MM.1S (cell line): ENCODE measurements around the gene TMEM135.
"Not testable (repeated sequence)": the region's sequence is repeated elsewhere in the genome, so short reads cannot be mapped to it uniquely, and the experiment has no call there.

ENCODE experiments used
- DNase-seq: peaks from one replicate; pipeline ENCODE4 v3.0.0-alpha.2; 2015
- H2AFZ ChIP-seq: fragments of 300-600 bp; sonication (generic); 2 replicates; pipeline ENCODE4 v1.6.0; 2016; ENCODE audit warnings: antibody characterized with exemption, low read length
- H3F3A ChIP-seq: fragments of 300-600 bp; sonication (generic); 2 replicates; pipeline ENCODE4 v1.6.1; 2016; ENCODE audit warnings: mild to moderate bottlenecking, antibody characterized with exemption, low read length, moderate library complexity, mixed read lengths; ENCODE audit not compliant: insufficient read depth
- H3K27ac ChIP-seq: fragments of 300-600 bp; sonication (generic); 2 replicates; pipeline ENCODE4 v1.5.1; 2016; ENCODE audit warnings: mild to moderate bottlenecking, low read length
- H3K27me3 ChIP-seq: fragments of 300-600 bp; sonication (generic); replicated peaks from 2 replicates; pipeline ENCODE4 v1.6.0; 2016; ENCODE audit warnings: low read length; ENCODE audit not compliant: insufficient read depth
- H3K36me3 ChIP-seq: fragments of 300-600 bp; sonication (generic); replicated peaks from 2 replicates; pipeline ENCODE4 v1.6.1; 2016; ENCODE audit warnings: mild to moderate bottlenecking, low read length, mixed read lengths; ENCODE audit not compliant: insufficient read depth
- H3K4me1 ChIP-seq: fragments of 300-600 bp; sonication (generic); 2 replicates; pipeline ENCODE4 v1.6.1; 2016; ENCODE audit warnings: low read length, mixed read lengths
- H3K4me2 ChIP-seq: fragments of 300-600 bp; sonication (generic); 2 replicates; pipeline ENCODE4 v1.6.0; 2016; ENCODE audit warnings: low read depth, low read length
- H3K4me3 ChIP-seq: fragments of 300-600 bp; sonication (generic); 2 replicates; pipeline ENCODE4 v1.5.1; 2016; ENCODE audit warnings: low read length, mixed read lengths
- H3K79me2 ChIP-seq: fragments of 300-600 bp; sonication (generic); 2 replicates; pipeline ENCODE4 v1.6.1; 2016; ENCODE audit warnings: mixed run types, low read length, mixed read lengths
- H3K9ac ChIP-seq: fragments of 300-600 bp; sonication (generic); 2 replicates; pipeline ENCODE4 v1.6.1; 2016; ENCODE audit warnings: low read length, mixed read lengths
- H3K9me2 ChIP-seq: fragments of 300-600 bp; sonication (generic); replicated peaks from 2 replicates; pipeline ENCODE4 v1.6.1; 2016; ENCODE audit warnings: mild to moderate bottlenecking, low read length, mixed read lengths; ENCODE audit not compliant: insufficient read depth
- H3K9me3 ChIP-seq: fragments of 300-600 bp; sonication (generic); replicated peaks from 2 replicates; pipeline ENCODE4 v1.6.1; 2016; ENCODE audit warnings: mild to moderate bottlenecking, low read length, mixed read lengths; ENCODE audit not compliant: insufficient read depth
- H4K20me1 ChIP-seq: fragments of 300-600 bp; sonication (generic); 2 replicates; pipeline ENCODE4 v1.6.1; 2016; ENCODE audit warnings: mild to moderate bottlenecking, low read length, moderate library complexity, mixed read lengths; ENCODE audit not compliant: insufficient read depth
- EZH2 ChIP-seq: fragments of 300-600 bp; sonication (generic); optimal IDR thresholded peaks from 2 replicates; pipeline ENCODE3; 2017; ENCODE audit warnings: low read depth, mild to moderate bottlenecking, antibody characterized with exemption, low read length, mixed read lengths
- EZH2phosphoT487 ChIP-seq: fragments of 300-600 bp; sonication (generic); IDR thresholded peaks from 2 replicates; pipeline ENCODE4 v1.6.1; 2018; ENCODE audit warnings: antibody characterized with exemption, low read length
- TF ChIP-seq, protein P1 (sequence below): fragments of 300-600 bp; sonication (generic); IDR thresholded peaks from 2 replicates; pipeline ENCODE4 v1.5.1; 2016; ENCODE audit warnings: antibody characterized with exemption, low read length, mixed read lengths

Gene TMEM135

DNA sequence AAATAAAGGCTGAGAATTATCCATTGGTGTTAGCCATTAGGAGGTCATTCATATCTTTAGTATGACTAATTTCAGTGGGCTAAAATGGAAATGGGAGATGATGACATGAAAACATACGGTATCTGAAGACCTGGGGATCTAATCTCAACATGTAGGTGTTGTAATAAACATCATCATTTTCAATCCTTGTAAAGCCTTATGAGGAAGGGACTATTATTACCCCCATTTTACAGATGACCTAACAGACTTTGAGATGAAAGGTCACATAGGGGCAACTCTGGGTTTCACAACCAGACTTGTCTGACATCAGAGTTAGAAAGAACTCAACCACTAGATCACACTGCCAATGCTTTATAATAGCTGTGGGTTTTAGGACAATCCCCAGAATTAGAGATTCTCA is 34.8 kb upstream of the TMEM135 start:
- Histone ChIP-seq H3K9me2 (no peaks in the 10 kb centered on the region), H3K36me3 (no peaks in the 10 kb centered on the region), H3K9ac (no peak overlapping the region), H2AFZ (no peak overlapping the region), H3F3A (no peaks in the 10 kb centered on the region), H3K9me3 (no peaks in the 10 kb centered on the region), H4K20me1 (no peaks in the 10 kb centered on the region), H3K4me2 (no peak overlapping the region), H3K4me3 (no peak overlapping the region), H3K27ac (no peak overlapping the region), H3K79me2 (no peaks in the 10 kb centered on the region), H3K4me1 (no peaks in the 10 kb centered on the region), H3K27me3 (no peaks in the 10 kb centered on the region)
- no peak for DNase-seq
- no peak for TF ChIP-seq EZH2phosphoT487
- TF ChIP-seq, protein P1, sequence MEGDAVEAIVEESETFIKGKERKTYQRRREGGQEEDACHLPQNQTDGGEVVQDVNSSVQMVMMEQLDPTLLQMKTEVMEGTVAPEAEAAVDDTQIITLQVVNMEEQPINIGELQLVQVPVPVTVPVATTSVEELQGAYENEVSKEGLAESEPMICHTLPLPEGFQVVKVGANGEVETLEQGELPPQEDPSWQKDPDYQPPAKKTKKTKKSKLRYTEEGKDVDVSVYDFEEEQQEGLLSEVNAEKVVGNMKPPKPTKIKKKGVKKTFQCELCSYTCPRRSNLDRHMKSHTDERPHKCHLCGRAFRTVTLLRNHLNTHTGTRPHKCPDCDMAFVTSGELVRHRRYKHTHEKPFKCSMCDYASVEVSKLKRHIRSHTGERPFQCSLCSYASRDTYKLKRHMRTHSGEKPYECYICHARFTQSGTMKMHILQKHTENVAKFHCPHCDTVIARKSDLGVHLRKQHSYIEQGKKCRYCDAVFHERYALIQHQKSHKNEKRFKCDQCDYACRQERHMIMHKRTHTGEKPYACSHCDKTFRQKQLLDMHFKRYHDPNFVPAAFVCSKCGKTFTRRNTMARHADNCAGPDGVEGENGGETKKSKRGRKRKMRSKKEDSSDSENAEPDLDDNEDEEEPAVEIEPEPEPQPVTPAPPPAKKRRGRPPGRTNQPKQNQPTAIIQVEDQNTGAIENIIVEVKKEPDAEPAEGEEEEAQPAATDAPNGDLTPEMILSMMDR, result no peak
- TF ChIP-seq EZH2, result no peak

- not testable (repeated sequence) for H3K4me3 ChIP-seq, H3K36me3 ChIP-seq, H3K9ac ChIP-seq, H3K4me1 ChIP-seq, H4K20me1 ChIP-seq, H3K79me2 ChIP-seq, H2AFZ ChIP-seq, H3F3A ChIP-seq, H3K27me3 ChIP-seq, DNase-seq, H3K27ac ChIP-seq, H3K4me2 ChIP-seq, H3K9me2 ChIP-seq, H3K9me3 ChIP-seq
Measured at GRCh38 chr11:87004281-87004680, 33.5 kb upstream of the TMEM135 start.

GRCh38 chr11:87005569-87005921 is 32.2 kb upstream of the TMEM135 start:
- Histone ChIP-seq H3K4me2 (no peak overlapping the region), H3K79me2 (no peaks in the 10 kb centered on the region), H3F3A (no peaks in the 10 kb centered on the region), H3K4me1 (no peaks in the 10 kb centered on the region), H3K9ac (no peak overlapping the region), H4K20me1 (no peaks in the 10 kb centered on the region), H3K27ac (no peak overlapping the region), H3K27me3 (no peaks in the 10 kb centered on the region), H3K36me3 (no peaks in the 10 kb centered on the region), H3K9me3 (no peaks in the 10 kb centered on the region), H3K4me3 (no peak overlapping the region), H3K9me2 (no peaks in the 10 kb centered on the region), H2AFZ (no peak overlapping the region)
- TF ChIP-seq EZH2phosphoT487 (no peak), EZH2 (no peak)
- TF ChIP-seq, protein P1, result no peak
- DNase-seq, result no peak

DNA sequence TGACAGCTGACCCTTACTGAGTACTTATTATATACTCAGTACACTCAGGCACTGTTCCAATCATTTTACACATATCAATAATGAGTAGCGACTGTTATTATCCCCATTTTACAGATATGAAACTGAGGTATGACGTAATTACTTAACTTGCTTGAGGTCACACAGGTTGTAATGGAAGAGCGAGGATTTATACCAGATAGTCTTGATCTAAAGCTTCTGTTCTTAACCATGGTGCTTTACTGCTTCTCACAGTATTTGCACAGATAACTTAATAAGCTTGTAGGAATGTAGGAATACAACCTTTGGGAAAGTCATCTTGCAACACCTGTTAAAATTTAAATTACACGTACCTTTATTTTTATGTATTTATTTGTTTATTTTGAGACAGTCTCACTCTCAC is 31.7 kb upstream of the TMEM135 start:
- Histone ChIP-seq H2AFZ (no peak overlapping the region), H3K27me3 (no peaks in the 10 kb centered on the region)

More for the DNA sequence above, 31.7 kb upstream of the TMEM135 start:
- Histone ChIP-seq H3K4me3 (no peak overlapping the region), H3K79me2 (no peaks in the 10 kb centered on the region), H4K20me1 (no peaks in the 10 kb centered on the region), H3F3A (no peaks in the 10 kb centered on the region), H3K4me2 (no peak overlapping the region), H3K9me2 (no peaks in the 10 kb centered on the region), H3K27ac (no peak overlapping the region), H3K4me1 (no peaks in the 10 kb centered on the region), H3K36me3 (no peaks in the 10 kb centered on the region), H3K9me3 (no peaks in the 10 kb centered on the region), H3K9ac (no peak overlapping the region)
- no peak for DNase-seq
- no peak for TF ChIP-seq EZH2
- TF ChIP-seq, protein P1, result no peak
- TF ChIP-seq EZH2phosphoT487, result no peak
